Neuronal stem cell (in vitro differentiated cells): ENCODE results near the gene SSBP2.

Experiments
- DNase-seq: peaks from one replicate; pipeline ENCODE4 v3.0.0-alpha.2; 2013; ENCODE audit warnings: low spot score
- H2AFZ ChIP-seq: one replicate; pipeline ENCODE4 v1.6.1; 2013; ENCODE audit warnings: mild to moderate bottlenecking, low read length, inconsistent platforms
- H2AK5ac ChIP-seq: 2 replicates; pipeline ENCODE4 v1.6.1; 2013; ENCODE audit warnings: low read depth, mild to moderate bottlenecking, inconsistent platforms, low read length, moderate library complexity, mixed read lengths
- H2BK120ac ChIP-seq: 2 replicates; pipeline ENCODE4 v1.6.1; 2013; ENCODE audit warnings: low read depth, mild to moderate bottlenecking, inconsistent platforms, low read length, moderate library complexity, mixed read lengths
- H2BK12ac ChIP-seq: one replicate; pipeline ENCODE4 v1.6.1; 2013; ENCODE audit warnings: low read length, inconsistent platforms
- H2BK15ac ChIP-seq: 2 replicates; pipeline ENCODE4 v1.6.1; 2013; ENCODE audit warnings: mild to moderate bottlenecking, low read length, inconsistent platforms, mixed read lengths
- H2BK5ac ChIP-seq: one replicate; pipeline ENCODE4 v1.6.1; 2013; ENCODE audit warnings: inconsistent platforms, mild to moderate bottlenecking, low read length, moderate library complexity
- H3K14ac ChIP-seq: one replicate; pipeline ENCODE4 v1.6.1; 2013; ENCODE audit warnings: low read length, inconsistent platforms
- H3K18ac ChIP-seq: 2 replicates; pipeline ENCODE4 v1.6.1; 2013; ENCODE audit warnings: low read length, inconsistent platforms
- H3K23ac ChIP-seq: 2 replicates; pipeline ENCODE4 v1.6.1; 2013; ENCODE audit warnings: low read depth, mild to moderate bottlenecking, mixed read lengths, low read length, inconsistent platforms; ENCODE audit not compliant: poor library complexity
- H3K27ac ChIP-seq: replicated peaks from 3 replicates; pipeline ENCODE4 v1.5.1; 2013; ENCODE audit warnings: low read length, inconsistent platforms
- H3K27me3 ChIP-seq, 3 experiments: 2 replicates each; pipeline ENCODE4 v1.6.1; 2013; ENCODE audit warnings: low read length in 3 of 3, mild to moderate bottlenecking in 2 of 3, inconsistent platforms in 1 of 3, low read depth in 1 of 3, mixed read lengths in 1 of 3, moderate library complexity in 1 of 3; ENCODE audit not compliant: control insufficient read depth in 3 of 3, insufficient read depth in 3 of 3
- H3K36me3 ChIP-seq, 2 donors: replicated peaks in 1 of 2; 2 replicates each; pipeline ENCODE4 v1.6.1; 2013; ENCODE audit warnings: low read length in 2 of 2; ENCODE audit not compliant: control insufficient read depth in 2 of 2, insufficient read depth in 2 of 2
- H3K4ac ChIP-seq: 2 replicates; pipeline ENCODE4 v1.6.1; 2013; ENCODE audit warnings: inconsistent platforms, mild to moderate bottlenecking, low read length, moderate library complexity
- H3K4me1 ChIP-seq, 2 donors: 1 replicate in 1 of 2; 2 replicates in 1 of 2; pipeline ENCODE4 v1.6.1; 2013; ENCODE audit warnings: low read length in 2 of 2, low read depth in 1 of 2; ENCODE audit not compliant: control insufficient read depth in 2 of 2, insufficient read depth in 1 of 2
- H3K4me2 ChIP-seq: one replicate; pipeline ENCODE4 v1.6.1; 2013; ENCODE audit warnings: mild to moderate bottlenecking, low read length, inconsistent platforms; ENCODE audit not compliant: insufficient read depth, poor library complexity, severe bottlenecking
- H3K4me3 ChIP-seq, 2 donors: 2 replicates each; pipeline ENCODE4 v1.5.1; 2013; ENCODE audit warnings: low read length in 2 of 2, mild to moderate bottlenecking in 2 of 2, inconsistent platforms in 1 of 2, moderate library complexity in 1 of 2
- H3K79me1 ChIP-seq: one replicate; pipeline ENCODE4 v1.6.1; 2013; ENCODE audit warnings: low read depth, mild to moderate bottlenecking, inconsistent platforms, low read length, moderate library complexity
- H3K9ac ChIP-seq: one replicate; pipeline ENCODE4 v1.6.1; 2013; ENCODE audit warnings: mild to moderate bottlenecking, low read depth, low read length, inconsistent platforms; ENCODE audit not compliant: poor library complexity
- H3K9me3 ChIP-seq, 2 donors: replicated peaks in 1 of 2; 2 replicates each; pipeline versions ENCODE3 to v1.6.1; 2013; ENCODE audit warnings: low read length in 2 of 2, mild to moderate bottlenecking in 2 of 2, inconsistent platforms in 1 of 2, low read depth in 1 of 2, mixed read lengths in 1 of 2, moderate library complexity in 1 of 2; ENCODE audit not compliant: control insufficient read depth in 2 of 2, insufficient read depth in 1 of 2
- H4K8ac ChIP-seq: one replicate; pipeline ENCODE4 v1.6.1; 2013; ENCODE audit warnings: low read depth, mild to moderate bottlenecking, inconsistent platforms, low read length, moderate library complexity
- H4K91ac ChIP-seq: one replicate; pipeline ENCODE4 v1.6.1; 2013; ENCODE audit warnings: low read length, low read depth, mild to moderate bottlenecking, inconsistent platforms; ENCODE audit not compliant: poor library complexity
- WGBS, 2 donors: extraction: QIAGEN DNeasy Blood & Tissue Kit; methylation state at CpG; one replicate each; pipeline ENCODE4 v1.1.7; 2013; ENCODE audit warnings: missing lambda C conversion rate in 2 of 2, mixed read lengths in 1 of 2; ENCODE audit not compliant: insufficient read length in 2 of 2, insufficient replicate concordance in 1 of 2; ENCODE audit errors: extremely low coverage in 2 of 2; 5-methylcytosine and 5-hydroxymethylcytosine counted together

The SSBP2 gene

GRCh38 chr5:81740758-81741157, 10.1 kb downstream of the SSBP2 start:
- H3K4me1 ChIP-seq, result no peaks in the 10 kb centered on the region
- H3K9ac ChIP-seq, result no peak overlapping the region
- H3K4me3 ChIP-seq, result no peak overlapping the region
- H2AK5ac ChIP-seq, result no peak overlapping the region
- no peak overlapping the region for H2BK12ac ChIP-seq
- no peak overlapping the region for H2BK5ac ChIP-seq
- no peak overlapping the region for H4K91ac ChIP-seq
- no peak overlapping the region for H3K27ac ChIP-seq
- H3K4ac ChIP-seq, result no peak overlapping the region
- no peak overlapping the region for H3K4me2 ChIP-seq
- WGBS, 2 donors, result no CpG with 5 or more reads among the region's 2 CpGs
- no peak for DNase-seq
- no peak overlapping the region for H2BK120ac ChIP-seq
- no peaks in the 10 kb centered on the region for H3K27me3 ChIP-seq
- no peak overlapping the region for H3K14ac ChIP-seq
- H2AFZ ChIP-seq, result no peak overlapping the region
- H3K9me3 ChIP-seq, result peaks cover 1 to 17% of the 10 kb centered on the region in 2 donors
- H2BK15ac ChIP-seq, result no peak overlapping the region
- H3K36me3 ChIP-seq, result peaks cover 4 to 18% of the 10 kb centered on the region in 2 donors
- no peak overlapping the region for H3K23ac ChIP-seq
- no peak overlapping the region for H4K8ac ChIP-seq
- H3K18ac ChIP-seq, result no peak overlapping the region
- H3K79me1 ChIP-seq, result peaks cover 2% of the 10 kb centered on the region

- peaks cover 4 to 18% of the 10 kb centered on the region in 2 donors for H3K36me3 ChIP-seq
- no peak overlapping the region for H3K14ac ChIP-seq
- DNase-seq, result no peak
- H3K4ac ChIP-seq, result no peak overlapping the region
- no peak overlapping the region for H4K91ac ChIP-seq
- WGBS, 2 donors, result no CpG with 5 or more reads among the region's 2 CpGs
- no peaks in the 10 kb centered on the region for H3K27me3 ChIP-seq
- H2BK120ac ChIP-seq, result no peak overlapping the region
- no peak overlapping the region for H3K27ac ChIP-seq
- H2AK5ac ChIP-seq, result no peak overlapping the region
- no peak overlapping the region for H3K4me3 ChIP-seq
- peaks cover 1 to 19% of the 10 kb centered on the region in 2 donors for H3K9me3 ChIP-seq
- no peaks in the 10 kb centered on the region for H3K4me1 ChIP-seq
- H2BK5ac ChIP-seq, result no peak overlapping the region
- H3K23ac ChIP-seq, result no peak overlapping the region
- H2BK15ac ChIP-seq, result no peak overlapping the region
- H3K9ac ChIP-seq, result no peak overlapping the region
- no peak overlapping the region for H2AFZ ChIP-seq
- H3K18ac ChIP-seq, result no peak overlapping the region
- H3K79me1 ChIP-seq, result peaks cover 2% of the 10 kb centered on the region
- no peak overlapping the region for H2BK12ac ChIP-seq
- no peak overlapping the region for H3K4me2 ChIP-seq
- H4K8ac ChIP-seq, result no peak overlapping the region
Measured at GRCh38 chr5:81739291-81739690, 11.6 kb downstream of the SSBP2 start.

GRCh38 chr5:81729276-81729675, 21.6 kb downstream of the SSBP2 start:
- Histone ChIP-seq H3K23ac (no peak overlapping the region), H3K79me1 (no peaks in the 10 kb centered on the region), H2BK15ac (no peak overlapping the region), H2BK120ac (no peak overlapping the region), H2AK5ac (no peak overlapping the region), H3K27ac (no peak overlapping the region), H2BK12ac (no peak overlapping the region), H4K8ac (no peak overlapping the region), H3K4me3 (no peak overlapping the region), H2AFZ (no peak overlapping the region), H3K27me3 (no peaks in the 10 kb centered on the region), H3K4me2 (no peak overlapping the region), H3K4me1 (no peaks in the 10 kb centered on the region), H3K4ac (no peak overlapping the region), H3K9me3 (no peaks in the 10 kb centered on the region), H3K14ac (no peak overlapping the region), H3K36me3 (peaks cover 0 to 4% of the 10 kb centered on the region in 2 donors), H2BK5ac (no peak overlapping the region), H4K91ac (no peak overlapping the region), H3K18ac (no peak overlapping the region), H3K9ac (no peak overlapping the region)
- WGBS, 2 donors, result no CpG with 5 or more reads among the region's 1 CpG
- DNase-seq, result no peak

- H3K4me2 ChIP-seq, result no peak overlapping the region
- H3K9me3 ChIP-seq, result no peaks in the 10 kb centered on the region
- no peak overlapping the region for H3K18ac ChIP-seq
- H4K8ac ChIP-seq, result no peak overlapping the region
- no peak overlapping the region for H3K27ac ChIP-seq
- H3K23ac ChIP-seq, result no peak overlapping the region
- H2AK5ac ChIP-seq, result no peak overlapping the region
- DNase-seq, result no peak
- H3K27me3 ChIP-seq, result no peaks in the 10 kb centered on the region
- no peak overlapping the region for H2BK12ac ChIP-seq
- no peak overlapping the region for H2BK15ac ChIP-seq
- H3K79me1 ChIP-seq, result no peaks in the 10 kb centered on the region
- no peak overlapping the region for H3K4ac ChIP-seq
- no peak overlapping the region for H4K91ac ChIP-seq
- H3K14ac ChIP-seq, result no peak overlapping the region
- H3K4me3 ChIP-seq, result no peak overlapping the region
- no peaks in the 10 kb centered on the region for H3K4me1 ChIP-seq
- no peak overlapping the region for H2AFZ ChIP-seq
- H3K9ac ChIP-seq, result no peak overlapping the region
- no peak overlapping the region for H2BK120ac ChIP-seq
- H2BK5ac ChIP-seq, result no peak overlapping the region
- no CpG with 5 or more reads among the region's 3 CpGs for WGBS, 2 donors
- peaks cover 0 to 6% of the 10 kb centered on the region in 2 donors for H3K36me3 ChIP-seq
Measured at GRCh38 chr5:81728301-81728700, 22.6 kb downstream of the SSBP2 start.
